Prostate gland (tissue), 2 donors: ENCODE measurements around the gene PPP1R7.

Source experiments
- POLR2A ChIP-seq: fragments of 450-650 bp; IDR thresholded peaks from one replicate; pipeline ENCODE4 v1.6.1; 2016; ENCODE audit warnings: antibody characterized with exemption, mild to moderate bottlenecking
- TF ChIP-seq, protein P1 (sequence below), 4 experiments: fragments of 200-600 bp in 2 of 4; fragments of 450-650 bp in 2 of 4; sonication (generic) in 2 of 4; IDR thresholded peaks; 1 replicate in 3 of 4; 2 replicates in 1 of 4; pipeline ENCODE4 v1.5.1; 2016 to 2019; ENCODE audit warnings: antibody characterized with exemption in 4 of 4, mild to moderate bottlenecking in 2 of 4, moderate library complexity in 2 of 4

DNA sequence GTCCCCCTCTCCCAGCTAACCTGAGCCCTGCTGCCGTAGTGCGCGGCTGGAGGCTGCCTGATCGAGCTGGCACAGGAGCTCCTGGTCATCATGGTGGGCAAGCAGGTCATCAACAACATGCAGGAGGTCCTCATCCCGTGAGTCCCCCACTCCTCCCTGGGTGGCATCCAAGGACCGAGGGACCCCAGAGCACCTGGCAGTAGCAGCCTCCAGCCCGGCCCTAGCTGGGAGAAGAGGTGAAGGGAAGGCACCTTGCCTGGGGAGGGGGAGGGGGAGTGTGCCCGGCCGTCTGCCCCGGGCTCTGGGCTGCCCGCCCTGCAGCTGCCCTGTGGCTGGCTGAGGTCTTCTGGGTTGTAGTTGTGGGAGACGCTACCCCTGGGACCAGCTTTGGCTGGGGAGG is 64.5 kb downstream of the PPP1R7 start:
- TF ChIP-seq, protein P1, sequence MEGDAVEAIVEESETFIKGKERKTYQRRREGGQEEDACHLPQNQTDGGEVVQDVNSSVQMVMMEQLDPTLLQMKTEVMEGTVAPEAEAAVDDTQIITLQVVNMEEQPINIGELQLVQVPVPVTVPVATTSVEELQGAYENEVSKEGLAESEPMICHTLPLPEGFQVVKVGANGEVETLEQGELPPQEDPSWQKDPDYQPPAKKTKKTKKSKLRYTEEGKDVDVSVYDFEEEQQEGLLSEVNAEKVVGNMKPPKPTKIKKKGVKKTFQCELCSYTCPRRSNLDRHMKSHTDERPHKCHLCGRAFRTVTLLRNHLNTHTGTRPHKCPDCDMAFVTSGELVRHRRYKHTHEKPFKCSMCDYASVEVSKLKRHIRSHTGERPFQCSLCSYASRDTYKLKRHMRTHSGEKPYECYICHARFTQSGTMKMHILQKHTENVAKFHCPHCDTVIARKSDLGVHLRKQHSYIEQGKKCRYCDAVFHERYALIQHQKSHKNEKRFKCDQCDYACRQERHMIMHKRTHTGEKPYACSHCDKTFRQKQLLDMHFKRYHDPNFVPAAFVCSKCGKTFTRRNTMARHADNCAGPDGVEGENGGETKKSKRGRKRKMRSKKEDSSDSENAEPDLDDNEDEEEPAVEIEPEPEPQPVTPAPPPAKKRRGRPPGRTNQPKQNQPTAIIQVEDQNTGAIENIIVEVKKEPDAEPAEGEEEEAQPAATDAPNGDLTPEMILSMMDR (IDR thresholded peaks at IDR 0.05): no peak
- no peak for TF ChIP-seq POLR2A
